Measurements from ENCODE around the gene UNC5CL.

DNA sequence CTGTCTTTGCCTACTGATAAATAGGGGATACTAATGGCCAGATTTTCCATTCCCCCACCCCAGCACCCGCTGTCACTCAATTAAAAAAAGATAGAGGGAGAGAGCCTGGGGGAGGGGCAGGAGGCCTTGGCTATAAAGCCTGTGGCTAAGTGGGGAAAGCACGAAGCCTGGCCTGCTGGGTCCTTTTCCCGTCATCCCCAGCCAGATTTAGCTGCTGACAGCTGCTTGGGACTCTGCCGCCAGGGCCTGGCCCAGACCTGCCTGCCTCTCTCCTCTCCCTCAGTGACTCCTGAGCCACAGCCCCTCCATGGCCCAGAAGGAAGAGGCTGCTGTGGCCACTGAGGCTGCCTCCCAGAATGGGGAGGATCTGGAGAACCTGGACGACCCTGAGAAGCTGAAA is 14.0 kb upstream of the UNC5CL start, which contains the start of gene APOBEC2:
- no peak for TF ChIP-seq CTCF (conservative IDR thresholded peaks at IDR 0.05; ENCODE audit: low read depth in 2 of 2)
- no peak for TF ChIP-seq ZNF331 (CRISPR knock-in tag; IDR thresholded peaks at IDR 0.05; ENCODE audit: low read depth)
- no peak for TF ChIP-seq POLR2AphosphoS5 (IDR thresholded peaks at IDR 0.05; ENCODE audit: low read depth)
- TF ChIP-seq EZH2phosphoT487 (IDR thresholded peaks at IDR 0.05; ENCODE audit: unreplicated experiment): no peak
- no peak for TF ChIP-seq CREB1 (CRISPR knock-in tag; IDR thresholded peaks at IDR 0.05; ENCODE audit: low read depth)
- TF ChIP-seq REST (IDR thresholded peaks at IDR 0.05; ENCODE audit: unreplicated experiment): no peak
- TF ChIP-seq STAT1 (IDR thresholded peaks at IDR 0.05; ENCODE audit: unreplicated experiment): no peak

Measured in GM23338 (cell line).